ENCODE data around the gene TAC4.
"Not testable (repeated sequence)": the region's sequence is repeated elsewhere in the genome, so short reads cannot be mapped to it uniquely, and the experiment has no call there.

Gene TAC4

GRCh38 chr17:49842371-49842770 is 5.5 kb downstream of the TAC4 start:
- no peak for DNase-seq

DNA sequence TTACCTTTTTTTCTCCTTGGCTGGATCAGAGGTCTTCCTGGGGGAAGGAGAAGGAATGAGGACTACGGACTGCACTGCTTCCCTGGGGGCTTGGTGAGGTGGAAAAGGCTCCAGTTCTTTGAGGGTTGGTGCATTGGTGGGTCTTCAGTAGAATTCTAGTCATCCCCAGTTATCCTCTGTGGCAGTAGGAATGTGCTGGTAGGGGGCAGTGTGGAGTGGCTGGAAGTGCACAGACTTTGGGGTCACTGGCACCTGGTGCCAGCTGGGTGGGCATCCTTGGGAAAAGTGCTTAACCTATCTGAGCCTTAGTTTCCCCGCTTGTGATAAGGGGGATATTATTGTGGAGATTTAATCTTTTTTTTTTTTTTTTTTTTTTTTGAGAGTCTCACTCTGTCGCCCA is 6.3 kb downstream of the TAC4 start:
- DNase-seq, result no peak

GRCh38 chr17:49839455-49839854 is 8.4 kb downstream of the TAC4 start:
- DNase-seq, result no peak

- no peak for DNase-seq
Measured at GRCh38 chr17:49836111-49837030, 11.5 kb downstream of the TAC4 start.

DNA sequence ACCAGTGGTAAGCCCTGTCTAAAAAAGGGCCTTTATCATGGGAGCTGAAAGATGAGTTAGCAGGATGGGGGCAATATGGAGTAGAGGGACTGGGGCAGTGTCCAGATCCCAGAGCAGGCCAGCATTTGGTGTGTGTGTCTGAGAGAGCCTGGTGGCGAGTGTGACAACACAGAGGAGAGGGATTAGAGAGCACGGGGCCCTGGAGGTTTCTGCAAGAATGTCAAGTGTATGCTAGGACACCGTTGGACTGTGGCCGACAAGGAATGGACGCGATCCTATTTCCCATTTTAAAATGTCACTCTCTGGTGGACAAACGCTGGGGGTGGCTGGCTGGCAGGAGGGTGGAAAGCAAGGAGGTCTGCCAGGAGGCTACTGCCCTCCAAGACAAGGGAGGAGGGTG is 12.4 kb downstream of the TAC4 start:
- DNase-seq, result no peak

GRCh38 chr17:49834118-49834743 is 13.6 kb downstream of the TAC4 start:
- DNase-seq, result no peak

GRCh38 chr17:49832840-49833599 is 14.8 kb downstream of the TAC4 start:
- DNase-seq, result no peak

DNA sequence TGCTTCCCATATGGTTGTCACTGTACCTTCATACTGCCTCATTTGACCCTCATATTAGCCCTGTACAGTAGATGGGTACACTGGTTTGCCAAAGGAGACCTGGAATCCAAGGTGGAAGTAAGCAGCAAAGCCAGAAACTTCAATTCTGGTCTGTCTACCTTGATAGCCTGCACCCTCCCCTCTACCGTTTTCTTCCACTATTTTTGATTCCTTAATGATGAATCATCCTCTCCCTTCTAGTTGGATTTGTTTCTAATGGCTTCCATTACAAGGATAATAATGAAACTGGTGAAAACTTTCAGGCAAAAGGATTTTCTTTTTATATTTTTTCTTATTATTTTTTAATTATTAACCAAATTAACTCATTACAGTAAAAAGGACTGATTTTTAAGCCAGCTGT is 17.3 kb downstream of the TAC4 start:
- no peak for DNase-seq

- no peak for DNase-seq
Measured at GRCh38 chr17:49829026-49829425, 18.8 kb downstream of the TAC4 start.

GRCh38 chr17:49828325-49828724 is 19.5 kb downstream of the TAC4 start:
- DNase-seq, result not testable (repeated sequence)

- DNase-seq, result no peak
Measured at GRCh38 chr17:49825645-49826044, 22.2 kb downstream of the TAC4 start.

DNA sequence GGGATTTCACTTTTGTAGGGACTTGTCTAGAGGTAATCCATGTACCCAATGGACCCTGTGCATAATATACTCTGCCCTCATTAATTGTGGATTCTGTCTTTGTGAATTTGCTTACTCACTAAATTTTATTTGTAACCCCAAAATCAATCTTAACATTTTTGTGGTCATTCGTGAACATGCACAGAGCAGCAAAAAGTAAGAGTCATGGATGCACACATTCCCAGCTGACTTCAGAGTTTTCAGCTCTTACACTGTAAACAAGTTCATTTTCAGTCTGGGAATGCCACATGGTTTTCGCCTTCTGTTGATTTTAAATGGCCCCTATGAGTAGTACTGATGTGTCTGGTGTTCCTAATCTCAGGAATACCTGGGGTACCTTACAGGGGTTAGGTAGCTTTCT is 24.3 kb downstream of the TAC4 start:
- DNase-seq, result no peak

- DNase-seq, result no peak
Measured at GRCh38 chr17:49822829-49823228, 25.0 kb downstream of the TAC4 start.

GRCh38 chr17:49821916-49822315 is 26.0 kb downstream of the TAC4 start:
- DNase-seq, result no peak

DNA sequence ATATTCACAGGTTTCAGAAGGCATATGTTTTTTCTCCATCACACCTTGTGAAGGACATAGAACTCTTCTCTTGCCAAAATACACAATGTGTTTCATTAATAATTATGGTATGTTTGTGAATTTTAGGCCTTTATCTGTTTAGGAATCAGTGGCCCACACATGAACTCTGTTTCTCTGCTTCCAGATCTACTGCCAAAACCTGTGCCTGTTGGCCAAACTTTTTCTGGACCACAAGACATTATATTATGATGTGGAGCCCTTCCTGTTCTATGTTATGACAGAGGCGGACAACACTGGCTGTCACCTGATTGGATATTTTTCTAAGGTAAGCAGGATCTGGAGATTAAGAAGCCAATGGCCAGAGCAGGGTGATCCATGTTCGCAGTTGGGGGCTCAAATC is 26.4 kb downstream of the TAC4 start:
- DNase-seq, result no peak

GRCh38 chr17:49820773-49821172 is 27.1 kb downstream of the TAC4 start:
- DNase-seq, result no peak

- DNase-seq, result no peak
Measured at GRCh38 chr17:49819651-49820050, 28.2 kb downstream of the TAC4 start.

- peak in 1 of 2 experiments; percentile 7 for DNase-seq
Measured at GRCh38 chr17:49819138-49819537, 28.7 kb downstream of the TAC4 start.

- peak; percentile 8 to 39 for DNase-seq
Measured at GRCh38 chr17:49817993-49818392, 29.9 kb downstream of the TAC4 start.

GRCh38 chr17:49815761-49816281 is 32.0 kb downstream of the TAC4 start:
- DNase-seq, result no peak

- no peak for DNase-seq
Measured at GRCh38 chr17:49814781-49815529, 32.9 kb downstream of the TAC4 start.

GRCh38 chr17:49809056-49809455 is 38.8 kb downstream of the TAC4 start:
- no peak for DNase-seq

DNA sequence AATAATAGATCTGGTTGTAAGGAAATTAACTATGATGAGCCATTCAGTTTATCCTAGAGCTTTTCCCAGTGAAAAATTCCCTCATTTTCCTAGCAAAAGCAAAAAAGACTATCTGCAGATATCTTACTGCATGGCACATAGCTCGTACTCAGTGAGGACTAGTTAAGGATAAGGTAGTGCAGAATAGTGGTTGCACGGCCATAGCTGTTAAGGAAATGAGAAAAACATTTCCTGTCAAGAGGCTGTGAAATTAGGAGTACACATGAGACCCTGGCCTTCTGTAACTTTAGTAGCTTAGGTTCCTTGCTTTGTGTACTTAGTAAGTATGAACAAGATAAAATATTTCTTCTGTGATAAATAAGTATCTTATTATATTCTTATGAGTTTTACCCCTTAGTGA is 49.1 kb downstream of the TAC4 start:
- DNase-seq, result no peak

All from stimulated activated CD4-positive, alpha-beta T cell treated with anti-CD3 and anti-CD28 coated beads, Interleukin-4, amount 100 ng/mL, for 4 hours (primary cell).